ENCODE measurements around the gene HEPACAM2.

Gene HEPACAM2

DNA sequence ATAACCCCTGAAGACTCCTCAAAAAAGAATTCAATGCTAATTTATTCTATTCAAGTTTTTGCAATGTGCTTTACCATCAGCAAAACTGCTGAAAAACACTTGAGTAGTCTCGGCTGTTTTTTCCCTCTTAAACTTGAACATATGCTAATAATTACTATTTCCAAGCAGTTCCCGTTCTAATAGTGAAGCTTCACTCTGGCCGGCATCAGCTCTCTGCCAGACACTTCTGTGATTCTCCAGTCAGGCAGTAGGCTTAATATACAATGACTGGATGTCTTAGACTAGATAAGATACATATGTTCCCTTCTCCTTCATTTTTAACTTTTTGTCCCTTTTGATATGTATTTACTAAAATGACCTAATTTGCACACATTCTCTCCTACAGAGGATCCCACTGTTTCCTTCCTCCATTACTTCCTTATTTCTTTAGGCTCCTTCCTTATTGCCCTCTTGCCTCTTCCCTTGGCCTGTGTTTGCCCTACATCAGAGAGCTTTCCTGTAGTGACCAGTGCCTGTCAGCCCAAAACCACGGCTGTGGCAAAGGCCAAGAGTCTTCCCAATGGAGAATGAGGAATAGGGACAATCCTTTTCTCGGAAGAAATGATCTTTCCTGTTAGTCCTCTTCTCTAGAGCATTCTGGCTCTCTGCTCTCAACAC lies 23.5 kb downstream of the HEPACAM2 start:
- DNase-seq (ENCODE audit: low read depth), result no peak

DNA sequence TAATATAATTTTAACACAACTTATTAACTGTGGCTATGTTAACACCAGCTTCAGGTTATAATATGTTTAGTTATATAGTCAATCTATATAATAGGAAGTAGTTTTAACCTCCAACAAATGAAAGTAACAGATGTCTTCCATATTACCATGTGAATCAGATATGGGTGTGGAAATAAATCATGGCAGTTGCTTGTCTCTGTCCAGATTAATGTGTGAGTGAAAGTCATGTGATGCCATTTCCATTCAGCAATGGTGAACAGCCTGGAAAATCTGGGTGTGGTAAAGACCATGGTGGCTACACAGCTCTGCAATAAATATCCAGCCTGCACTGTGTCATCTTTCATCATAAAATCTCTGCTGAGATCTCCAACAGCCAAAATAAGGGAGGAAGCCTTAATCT lies 27.8 kb downstream of the HEPACAM2 start:
- no peak for DNase-seq (ENCODE audit: low read depth)

DNA sequence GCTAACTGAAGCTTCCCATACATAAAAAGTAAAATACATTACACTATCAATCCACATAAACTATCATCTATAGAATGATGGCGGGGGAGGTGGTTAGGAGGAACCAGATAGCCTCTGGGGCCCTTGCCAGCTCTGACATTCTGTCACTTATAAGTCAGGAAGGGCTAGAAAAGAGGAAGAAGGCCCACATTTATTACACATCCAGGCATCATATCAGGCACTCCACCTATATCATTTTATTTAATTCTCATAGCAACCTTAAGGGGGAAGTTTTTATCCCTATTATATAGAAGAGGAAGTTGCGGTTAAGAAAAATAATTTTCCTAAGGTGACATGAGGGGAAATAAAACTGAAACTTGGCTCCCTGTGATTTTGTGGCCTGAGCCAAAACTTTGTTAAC lies 29.9 kb downstream of the HEPACAM2 start:
- no peak for DNase-seq (ENCODE audit: low read depth)

DNA sequence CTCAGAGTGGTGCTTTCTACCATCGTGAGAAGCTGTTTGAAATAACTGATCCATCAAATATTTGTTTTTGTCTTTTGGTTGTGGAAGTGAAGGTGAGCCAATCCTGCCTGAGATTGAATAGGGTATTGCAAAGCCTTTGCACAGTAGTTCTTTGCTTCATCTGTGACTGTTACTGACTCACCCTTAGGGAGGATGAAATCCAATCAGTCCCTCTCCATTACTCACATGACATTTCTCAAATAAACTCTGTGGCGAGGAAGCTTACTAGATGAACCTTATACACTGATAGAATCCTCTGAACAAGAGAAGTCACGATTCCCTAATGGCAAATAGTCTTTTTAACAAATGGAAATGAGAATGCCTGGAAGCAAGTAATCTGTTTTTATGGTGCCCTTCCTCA lies 31.9 kb downstream of the HEPACAM2 start:
- no peak for DNase-seq (ENCODE audit: low read depth)

DNA sequence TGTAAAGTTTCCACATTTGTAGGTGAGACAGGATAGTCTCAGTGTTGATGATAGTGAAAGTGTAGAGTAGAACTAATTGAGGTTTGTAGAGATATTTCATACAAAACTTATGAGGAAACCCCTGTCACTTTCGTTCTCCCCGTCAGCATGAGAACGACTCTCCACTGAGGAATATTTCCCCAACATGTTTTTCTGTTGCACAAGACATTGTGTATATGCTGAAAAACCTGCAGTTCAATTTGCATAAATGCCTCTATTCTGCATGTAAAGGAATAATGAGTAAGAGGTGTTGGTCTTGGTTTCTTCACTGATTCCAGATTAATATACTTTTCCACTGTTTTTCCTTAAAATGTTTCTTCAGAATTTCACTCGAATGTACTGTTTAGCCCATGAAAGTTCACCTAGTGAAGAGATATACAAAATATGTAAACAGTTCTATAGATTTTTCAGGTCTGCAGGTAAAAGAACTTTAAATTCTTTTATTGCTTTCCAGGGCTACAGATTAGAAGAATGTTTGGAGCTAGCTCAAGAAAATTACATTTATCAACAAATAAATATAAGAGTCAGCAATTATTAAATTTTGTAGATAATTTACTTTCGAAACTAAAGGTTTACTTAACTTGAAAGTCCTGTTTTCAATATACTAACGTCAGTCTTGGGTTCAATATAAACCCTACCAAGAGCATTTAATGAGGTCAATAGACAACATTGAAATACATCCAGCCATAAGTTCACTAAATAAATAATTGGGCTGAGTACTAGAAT lies 37.2 kb downstream of the HEPACAM2 start:
- no peak for DNase-seq (ENCODE audit: low read depth)

DNA sequence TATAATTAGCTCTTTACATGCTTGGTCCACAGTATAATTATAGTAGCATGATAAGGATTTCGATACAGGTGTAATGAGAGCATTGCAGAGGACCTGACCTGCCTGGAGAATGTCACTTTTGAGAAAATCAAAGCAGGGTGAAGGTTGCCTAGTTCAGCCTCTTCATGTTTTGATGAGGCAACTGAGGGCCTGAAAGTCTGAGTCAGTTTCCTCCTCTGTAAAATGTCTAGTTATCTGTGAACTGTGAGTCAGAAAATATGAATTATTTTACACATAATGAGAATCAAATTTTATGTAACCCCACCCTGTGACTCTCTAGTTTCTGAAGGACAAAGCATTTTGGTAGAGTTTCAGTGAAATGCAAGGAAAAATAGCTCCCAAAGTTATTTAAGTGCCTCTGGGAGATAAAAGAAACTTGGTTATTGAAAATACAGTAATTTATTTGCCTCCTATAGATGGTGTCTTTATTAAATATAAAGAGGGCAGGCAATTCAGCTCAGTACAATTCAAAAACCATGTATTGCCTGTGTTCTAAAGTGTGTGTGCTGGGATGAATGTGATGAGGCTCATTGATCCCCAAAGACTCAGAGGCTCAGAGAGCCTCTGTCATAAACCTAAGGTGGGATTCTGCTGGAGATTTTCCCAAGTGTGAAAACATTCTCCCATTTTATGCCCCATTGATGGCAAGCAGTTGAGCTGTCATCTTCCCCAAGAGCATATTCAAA lies 40.8 kb downstream of the HEPACAM2 start:
- no peak for DNase-seq (ENCODE audit: low read depth)

GRCh38 chr7:93179173-93179572 lies 47.1 kb downstream of the HEPACAM2 start:
- DNase-seq (ENCODE audit: low read depth), result no peak

GRCh38 chr7:93178213-93178612 lies 48.1 kb downstream of the HEPACAM2 start:
- no peak for DNase-seq (ENCODE audit: low read depth)

- no peak for DNase-seq (ENCODE audit: low read depth)
Measured at GRCh38 chr7:93176992-93177580, 49.2 kb downstream of the HEPACAM2 start.

DNA sequence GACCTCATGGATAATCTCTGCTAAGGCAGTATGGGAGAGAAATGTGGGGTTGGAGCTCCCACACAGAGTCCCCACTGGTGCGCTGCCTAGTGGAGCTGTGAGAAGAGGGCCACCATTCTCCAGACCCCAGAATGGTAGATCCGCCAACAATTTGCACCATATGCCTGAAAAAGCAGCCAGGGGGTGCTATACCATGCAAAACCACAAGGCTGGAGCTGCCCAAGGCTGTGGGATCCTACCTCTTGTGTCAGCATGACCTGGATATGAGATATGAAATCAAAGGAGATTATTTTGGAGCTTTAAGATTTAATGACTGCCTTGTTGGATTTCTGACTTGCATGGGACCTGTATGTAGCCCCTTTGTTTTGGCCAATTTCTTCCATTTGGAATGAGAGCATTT lies 51.0 kb downstream of the HEPACAM2 start:
- no peak for DNase-seq (ENCODE audit: low read depth)

DNA sequence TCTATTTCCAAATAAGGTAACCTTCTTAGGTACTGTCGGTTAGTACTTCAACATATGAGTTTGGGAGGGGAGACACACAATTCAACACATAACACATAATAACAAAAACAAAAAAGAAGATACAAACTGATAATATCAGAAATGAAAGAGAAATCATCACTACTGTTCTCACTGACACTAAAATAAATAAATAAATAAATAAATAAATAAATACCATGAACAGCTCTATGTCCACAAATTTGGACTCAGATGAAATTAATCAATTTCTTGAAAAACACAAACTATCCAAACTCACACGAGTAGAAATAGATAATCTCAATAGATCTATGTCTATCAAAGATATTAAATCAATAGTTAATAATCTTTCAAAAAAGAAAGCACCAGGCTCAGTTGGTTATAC lies 53.6 kb downstream of the HEPACAM2 start:
- no peak for DNase-seq (ENCODE audit: low read depth)

DNA sequence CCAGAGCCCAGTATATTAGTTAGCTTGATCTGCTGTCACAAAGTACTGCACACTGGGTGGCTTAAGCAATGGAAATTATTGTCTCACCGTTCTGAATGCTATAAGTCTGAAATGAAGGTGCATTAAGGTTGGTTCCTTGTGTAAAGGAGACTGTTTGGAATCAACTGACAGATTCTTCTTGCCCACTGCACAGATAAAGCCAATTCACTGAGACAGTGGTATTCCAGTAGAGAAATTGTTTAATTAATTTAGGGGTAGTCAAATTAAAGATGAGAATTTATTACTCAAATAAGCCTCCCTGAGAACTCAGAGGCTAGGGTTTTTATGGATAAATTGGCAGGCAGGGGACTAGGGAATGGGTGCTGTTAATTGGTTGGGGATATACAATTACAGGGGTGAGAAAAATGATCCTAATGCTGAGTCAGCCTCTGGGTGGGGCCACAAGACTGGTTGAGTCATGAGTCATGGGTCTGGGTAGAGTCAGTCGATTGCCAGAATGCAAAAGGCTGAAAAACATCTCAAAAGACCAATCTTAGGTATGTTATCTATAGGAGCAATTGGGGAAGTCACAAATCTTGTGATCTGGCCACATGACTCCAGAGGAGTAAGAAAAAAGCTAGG lies 54.6 kb downstream of the HEPACAM2 start:
- no peak for DNase-seq (ENCODE audit: low read depth)

GRCh38 chr7:93165447-93165846 lies 60.8 kb downstream of the HEPACAM2 start:
- DNase-seq (ENCODE audit: low read depth), result no peak

GRCh38 chr7:93164766-93165165 lies 61.5 kb downstream of the HEPACAM2 start:
- no peak for DNase-seq (ENCODE audit: low read depth)

- DNase-seq (ENCODE audit: low read depth), result no peak
Measured at GRCh38 chr7:93161181-93161762, 65.0 kb downstream of the HEPACAM2 start.

DNA sequence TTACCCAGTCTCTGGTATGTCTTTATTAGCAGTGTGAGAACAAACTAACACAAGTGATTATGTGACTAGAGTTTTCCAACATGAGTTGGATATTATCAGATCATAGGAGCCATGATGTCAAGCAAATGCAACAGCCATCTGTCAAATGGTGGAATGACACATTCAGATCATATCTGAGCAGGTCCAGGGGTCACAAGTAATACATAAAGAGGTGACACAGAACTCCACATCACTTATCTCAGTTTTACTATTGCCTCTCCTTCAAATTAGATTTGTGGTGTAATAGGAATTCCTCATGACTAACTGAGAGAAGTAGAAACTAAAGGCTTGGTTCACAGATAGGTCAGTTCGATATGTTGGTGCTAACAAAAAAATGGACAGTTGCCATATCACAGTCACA lies 65.9 kb downstream of the HEPACAM2 start:
- DNase-seq (ENCODE audit: low read depth), result no peak

GRCh38 chr7:93159490-93159889 lies 66.8 kb downstream of the HEPACAM2 start:
- no peak for DNase-seq (ENCODE audit: low read depth)

DNA sequence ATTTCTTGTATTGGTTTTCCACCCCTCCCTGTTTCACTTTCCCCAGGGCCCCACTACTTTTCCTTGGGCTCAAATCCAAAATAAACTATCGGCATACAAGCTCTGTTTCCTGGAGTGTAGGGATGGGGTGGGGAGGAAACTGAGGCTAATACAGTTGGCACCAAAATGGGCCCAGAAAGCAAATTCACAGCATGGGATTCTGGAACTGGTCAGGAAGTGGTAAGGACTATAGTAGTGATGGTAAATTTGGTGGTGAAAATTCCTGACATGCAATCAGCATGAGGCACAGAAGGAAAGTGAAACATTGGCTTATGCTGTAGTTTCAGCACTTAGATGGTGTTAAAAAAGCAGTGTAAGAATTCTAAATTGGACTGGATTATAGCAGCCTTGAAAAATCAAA lies 69.4 kb downstream of the HEPACAM2 start:
- no peak for DNase-seq (ENCODE audit: low read depth)

- DNase-seq (ENCODE audit: low read depth), result no peak
Measured at GRCh38 chr7:93150200-93150835, 76.0 kb downstream of the HEPACAM2 start.

GRCh38 chr7:93148727-93149126 lies 77.5 kb downstream of the HEPACAM2 start:
- DNase-seq (ENCODE audit: low read depth), result no peak

- DNase-seq (ENCODE audit: low read depth), result no peak
Measured at GRCh38 chr7:93148144-93148543, 78.1 kb downstream of the HEPACAM2 start, which contains the start of gene SAMD9L. TSS of gene SAMD9L (minus strand) at chr7:93148385. CDS start at chr7:93135971, 12,414 bp downstream.
